ENCODE measurements around the gene IER5.
"Not testable (repeated sequence)": the region's sequence is repeated elsewhere in the genome, so short reads cannot be mapped to it uniquely, and the experiment has no call there.

IER5 gene

GRCh38 chr1:181088079-181089016 lies at the start of gene IER5:
Gene IER5 (plus strand): TSS chr1:181088700. CDS start chr1:181088903, 203 bp downstream.
- no peaks in the 10 kb centered on the region for H3K9me3 Mint-ChIP-seq
- H3K4me3 Mint-ChIP-seq = peak within 1 kb of the TSS; percentile 98 to 100
- peak; percentile 77 for ATAC-seq
- H3K27me3 Mint-ChIP-seq = no peaks in the 10 kb centered on the region
- DNase-seq = peak; percentile 97 to 98
- H3K4me1 Mint-ChIP-seq = peaks cover 63% of the 10 kb centered on the region
- peak within 1 kb of the TSS; percentile 99 to 100 for H3K27ac Mint-ChIP-seq

- Mint-ChIP-seq H3K9me3 (no peaks in the 10 kb centered on the region), H3K4me3 (no peak overlapping the region), H3K4me1 (peaks cover 91% of the 10 kb centered on the region), H3K27me3 (no peaks in the 10 kb centered on the region), H3K27ac (peak overlapping the region in 1 of 2 donors; percentile 1)
- ATAC-seq = no peak
- DNase-seq = no peak
Measured at GRCh38 chr1:181040284-181040865, 48.1 kb upstream of the IER5 start.

- Mint-ChIP-seq H3K4me1 (peaks cover 69% of the 10 kb centered on the region), H3K27me3 (no peaks in the 10 kb centered on the region), H3K27ac (peak overlapping the region; percentile 97 to 98), H3K9me3 (no peaks in the 10 kb centered on the region), H3K4me3 (peak overlapping the region; percentile 65 to 73)
- peak; percentile 35 for ATAC-seq
- peak in 1 of 2 donors; percentile 46 for DNase-seq
Measured at GRCh38 chr1:181043025-181043888, 45.2 kb upstream of the IER5 start.

GRCh38 chr1:181044449-181044966 lies 44.0 kb upstream of the IER5 start:
- DNase-seq (peak; percentile 78 to 90), ATAC-seq (peak; percentile 99)
- peak overlapping the region; percentile 96 to 97 for H3K27ac Mint-ChIP-seq
- H3K9me3 Mint-ChIP-seq = no peaks in the 10 kb centered on the region
- peaks cover 58% of the 10 kb centered on the region for H3K4me1 Mint-ChIP-seq
- H3K4me3 Mint-ChIP-seq = peak overlapping the region; percentile 83 to 92
- H3K27me3 Mint-ChIP-seq = no peaks in the 10 kb centered on the region

GRCh38 chr1:181045946-181046345 lies 42.6 kb upstream of the IER5 start:
- H3K4me1 Mint-ChIP-seq = peaks cover 51% of the 10 kb centered on the region
- not testable (repeated sequence) for ATAC-seq, DNase-seq, H3K9me3 Mint-ChIP-seq, H3K27me3 Mint-ChIP-seq
- H3K4me3 Mint-ChIP-seq = peak overlapping the region in 1 of 2 donors; percentile 31
- H3K27ac Mint-ChIP-seq = peak overlapping the region in 1 of 2 donors; percentile 12

GRCh38 chr1:181049378-181049777 lies 39.1 kb upstream of the IER5 start:
- DNase-seq = no peak
- no peak for ATAC-seq
- Mint-ChIP-seq H3K4me3 (no peak overlapping the region), H3K9me3 (no peaks in the 10 kb centered on the region), H3K4me1 (peaks cover 22% of the 10 kb centered on the region), H3K27me3 (no peaks in the 10 kb centered on the region), H3K27ac (no peak overlapping the region)

- H3K9me3 Mint-ChIP-seq = no peaks in the 10 kb centered on the region
- ATAC-seq = no peak
- no peaks in the 10 kb centered on the region for H3K27me3 Mint-ChIP-seq
- peaks cover 11% of the 10 kb centered on the region for H3K4me1 Mint-ChIP-seq
- no peak overlapping the region for H3K4me3 Mint-ChIP-seq
- no peak for DNase-seq
- no peak overlapping the region for H3K27ac Mint-ChIP-seq
Measured at GRCh38 chr1:181050922-181051321, 37.6 kb upstream of the IER5 start.

GRCh38 chr1:181056560-181056959 lies 31.9 kb upstream of the IER5 start:
- Mint-ChIP-seq H3K4me1 (peaks cover 6% of the 10 kb centered on the region), H3K4me3 (no peak overlapping the region), H3K27ac (no peak overlapping the region), H3K27me3 (no peaks in the 10 kb centered on the region), H3K9me3 (peaks cover 18 to 29% of the 10 kb centered on the region in 2 donors)
- ATAC-seq (no peak), DNase-seq (no peak)

- peaks cover 18 to 29% of the 10 kb centered on the region in 2 donors for H3K9me3 Mint-ChIP-seq
Measured at GRCh38 chr1:181057079-181057478, 31.4 kb upstream of the IER5 start.

GRCh38 chr1:181059435-181059834 lies 29.1 kb upstream of the IER5 start:
- peaks cover 18 to 29% of the 10 kb centered on the region in 2 donors for H3K9me3 Mint-ChIP-seq
- no peak overlapping the region for H3K4me3 Mint-ChIP-seq
- no peaks in the 10 kb centered on the region for H3K27me3 Mint-ChIP-seq
- no peak overlapping the region for H3K27ac Mint-ChIP-seq
- DNase-seq (no peak), ATAC-seq (no peak)
- peaks cover 25% of the 10 kb centered on the region for H3K4me1 Mint-ChIP-seq

More at GRCh38 chr1:181057079-181057478, 31.4 kb upstream of the IER5 start:
- ATAC-seq (no peak), DNase-seq (no peak)
- Mint-ChIP-seq H3K27ac (no peak overlapping the region), H3K4me1 (peaks cover 11% of the 10 kb centered on the region), H3K4me3 (no peak overlapping the region), H3K27me3 (no peaks in the 10 kb centered on the region)

GRCh38 chr1:181060066-181060465 lies 28.4 kb upstream of the IER5 start:
- peaks cover 18 to 29% of the 10 kb centered on the region in 2 donors for H3K9me3 Mint-ChIP-seq
- ATAC-seq (no peak), DNase-seq (no peak)
- H3K27me3 Mint-ChIP-seq = no peaks in the 10 kb centered on the region
- peaks cover 25% of the 10 kb centered on the region for H3K4me1 Mint-ChIP-seq
- no peak overlapping the region for H3K4me3 Mint-ChIP-seq
- H3K27ac Mint-ChIP-seq = no peak overlapping the region

- peaks cover 18 to 29% of the 10 kb centered on the region in 2 donors for H3K9me3 Mint-ChIP-seq
- not testable (repeated sequence) for ATAC-seq, DNase-seq, H3K27ac Mint-ChIP-seq, H3K27me3 Mint-ChIP-seq
- peaks cover 25% of the 10 kb centered on the region for H3K4me1 Mint-ChIP-seq
- peak overlapping the region in 1 of 2 donors; percentile 44 for H3K4me3 Mint-ChIP-seq
Measured at GRCh38 chr1:181060947-181061346, 27.6 kb upstream of the IER5 start.

GRCh38 chr1:181061487-181061886 lies 27.0 kb upstream of the IER5 start:
- no peak for DNase-seq
- no peak for ATAC-seq
- H3K9me3 Mint-ChIP-seq = peaks cover 18 to 29% of the 10 kb centered on the region in 2 donors
- H3K4me3 Mint-ChIP-seq = peak overlapping the region in 1 of 2 donors; percentile 82
- peaks cover 25% of the 10 kb centered on the region for H3K4me1 Mint-ChIP-seq
- no peak overlapping the region for H3K27ac Mint-ChIP-seq
- no peaks in the 10 kb centered on the region for H3K27me3 Mint-ChIP-seq

GRCh38 chr1:181061891-181062835 lies 26.3 kb upstream of the IER5 start:
- H3K9me3 Mint-ChIP-seq = peaks cover 18 to 29% of the 10 kb centered on the region in 2 donors

More at GRCh38 chr1:181061891-181062835, 26.3 kb upstream of the IER5 start:
- no peaks in the 10 kb centered on the region for H3K27me3 Mint-ChIP-seq
- peak; percentile 87 for ATAC-seq
- peak overlapping the region; percentile 82 to 86 for H3K4me3 Mint-ChIP-seq
- peaks cover 25% of the 10 kb centered on the region for H3K4me1 Mint-ChIP-seq
- DNase-seq = peak; percentile 48 to 66
- H3K27ac Mint-ChIP-seq = peak overlapping the region; percentile 93 to 95
